ENCODE data around the gene RNF213.

DNA sequence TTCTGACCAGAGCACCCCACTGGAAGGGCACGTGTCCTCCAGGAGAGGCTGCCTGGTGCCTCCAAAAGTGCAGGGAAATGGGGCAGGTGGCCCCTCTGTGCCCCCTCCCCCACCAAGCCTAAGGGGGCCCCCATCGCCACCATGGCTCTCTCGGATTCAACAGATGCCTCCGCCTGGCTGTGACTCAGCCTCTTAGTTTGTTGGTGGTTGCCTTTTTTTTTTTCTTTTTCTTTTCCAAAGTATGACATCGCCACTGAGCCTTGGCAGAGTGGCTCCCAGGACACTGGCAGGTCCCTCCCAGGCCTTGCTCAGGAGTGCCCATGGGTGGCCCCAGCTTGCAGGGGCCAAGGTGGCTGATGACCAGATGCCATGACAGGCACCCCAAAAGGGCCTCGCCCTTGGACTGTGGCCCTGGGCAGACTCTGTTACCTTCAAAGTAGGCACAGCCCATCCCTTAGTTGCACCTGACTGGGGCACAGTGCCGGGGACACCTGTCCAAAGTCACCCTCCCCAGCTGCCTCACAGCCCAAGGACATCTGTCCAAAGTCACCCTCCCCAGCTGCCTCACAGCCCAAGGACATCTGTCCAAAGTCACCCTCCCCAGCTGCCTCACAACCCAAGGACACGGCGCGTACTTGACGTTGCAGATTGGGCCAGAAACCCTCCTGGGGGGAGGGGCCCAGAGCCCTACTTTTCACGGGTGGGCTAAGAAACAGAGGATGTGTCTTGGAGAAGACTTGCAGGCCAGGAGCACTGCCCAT lies 186.2 kb downstream of the RNF213 start:
- TF ChIP-seq POLR2A (IDR thresholded peaks at IDR 0.05) (no peak), EP300 (IDR thresholded peaks at IDR 0.05) (no peak)
- TF ChIP-seq, protein P1, sequence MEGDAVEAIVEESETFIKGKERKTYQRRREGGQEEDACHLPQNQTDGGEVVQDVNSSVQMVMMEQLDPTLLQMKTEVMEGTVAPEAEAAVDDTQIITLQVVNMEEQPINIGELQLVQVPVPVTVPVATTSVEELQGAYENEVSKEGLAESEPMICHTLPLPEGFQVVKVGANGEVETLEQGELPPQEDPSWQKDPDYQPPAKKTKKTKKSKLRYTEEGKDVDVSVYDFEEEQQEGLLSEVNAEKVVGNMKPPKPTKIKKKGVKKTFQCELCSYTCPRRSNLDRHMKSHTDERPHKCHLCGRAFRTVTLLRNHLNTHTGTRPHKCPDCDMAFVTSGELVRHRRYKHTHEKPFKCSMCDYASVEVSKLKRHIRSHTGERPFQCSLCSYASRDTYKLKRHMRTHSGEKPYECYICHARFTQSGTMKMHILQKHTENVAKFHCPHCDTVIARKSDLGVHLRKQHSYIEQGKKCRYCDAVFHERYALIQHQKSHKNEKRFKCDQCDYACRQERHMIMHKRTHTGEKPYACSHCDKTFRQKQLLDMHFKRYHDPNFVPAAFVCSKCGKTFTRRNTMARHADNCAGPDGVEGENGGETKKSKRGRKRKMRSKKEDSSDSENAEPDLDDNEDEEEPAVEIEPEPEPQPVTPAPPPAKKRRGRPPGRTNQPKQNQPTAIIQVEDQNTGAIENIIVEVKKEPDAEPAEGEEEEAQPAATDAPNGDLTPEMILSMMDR (IDR thresholded peaks at IDR 0.05): no peak
